GM23248 (cell line): ENCODE measurements around the gene PLK5. TPM values are rescaled to one million over a fixed set of nuclear protein-coding genes. Genes with fewer than 3 reads are reported as not detected.

Experiments
- DNase-seq: peaks from one replicate; pipeline ENCODE4 v3.0.0-alpha.2; 2015
- H2AFZ ChIP-seq: fragments of 200-600 bp; sonication (generic); 2 replicates; pipeline ENCODE4 v1.6.1; 2016; ENCODE audit warnings: antibody characterized with exemption
- H3F3A ChIP-seq: fragments of 200-600 bp; sonication (generic); 2 replicates; pipeline ENCODE4 v1.6.1; 2016; ENCODE audit warnings: mild to moderate bottlenecking, antibody characterized with exemption, mixed run types; ENCODE audit not compliant: insufficient read depth
- H3K27ac ChIP-seq: fragments of 200-600 bp; sonication (generic); 2 replicates; pipeline ENCODE4 v1.5.1; 2016; ENCODE audit warnings: mild to moderate bottlenecking
- H3K27me3 ChIP-seq: fragments of 200-600 bp; sonication (generic); replicated peaks from 2 replicates; pipeline ENCODE4 v1.6.1; 2016; ENCODE audit warnings: mild to moderate bottlenecking; ENCODE audit not compliant: insufficient read depth
- H3K36me3 ChIP-seq: fragments of 200-600 bp; sonication (generic); 2 replicates; pipeline ENCODE4 v1.6.1; 2016; ENCODE audit warnings: low read depth, mild to moderate bottlenecking
- H3K4me1 ChIP-seq: fragments of 200-600 bp; sonication (generic); 2 replicates; pipeline ENCODE4 v1.6.1; 2016; ENCODE audit warnings: mild to moderate bottlenecking; ENCODE audit not compliant: insufficient read depth
- H3K4me2 ChIP-seq: fragments of 200-600 bp; sonication (generic); one replicate; pipeline ENCODE4 v1.6.1; 2016; ENCODE audit warnings: mild to moderate bottlenecking; ENCODE audit not compliant: unreplicated experiment
- H3K4me3 ChIP-seq: fragments of 200-600 bp; sonication (generic); 2 replicates; pipeline ENCODE4 v1.5.1; 2016; ENCODE audit warnings: mild to moderate bottlenecking
- H3K79me2 ChIP-seq: fragments of 200-600 bp; sonication (generic); 2 replicates; pipeline ENCODE4 v1.6.1; 2016; ENCODE audit warnings: mild to moderate bottlenecking; ENCODE audit not compliant: insufficient read depth
- H3K9ac ChIP-seq: fragments of 200-600 bp; sonication (generic); 2 replicates; pipeline ENCODE4 v1.6.1; 2016; ENCODE audit warnings: mild to moderate bottlenecking
- H3K9me2 ChIP-seq: fragments of 200-600 bp; sonication (generic); 2 replicates; pipeline ENCODE4 v1.6.1; 2016; ENCODE audit warnings: mixed run types, mild to moderate bottlenecking, moderate library complexity; ENCODE audit not compliant: insufficient read depth
- H3K9me3 ChIP-seq: fragments of 200-600 bp; sonication (generic); one replicate; pipeline ENCODE4 v1.6.1; 2017; ENCODE audit warnings: low read depth
- H4K20me1 ChIP-seq: fragments of 200-600 bp; sonication (generic); 2 replicates; pipeline ENCODE4 v1.6.0; 2016; ENCODE audit not compliant: insufficient read depth
- EZH2 ChIP-seq: fragments of 200-600 bp; sonication (generic); IDR thresholded peaks from 2 replicates; pipeline ENCODE4 v1.6.1; 2018; ENCODE audit warnings: antibody characterized with exemption, mild to moderate bottlenecking; ENCODE audit not compliant: insufficient read depth, poor library complexity, severe bottlenecking
- EZH2phosphoT487 ChIP-seq: fragments of 200-600 bp; sonication (generic); IDR thresholded peaks from 2 replicates; pipeline ENCODE4 v1.6.1; 2018; ENCODE audit warnings: antibody characterized with exemption, moderate library complexity, mild to moderate bottlenecking, low read depth; ENCODE audit not compliant: insufficient read depth
- WGBS, 2 experiments: methylation state at CpG; one replicate each; pipeline ENCODE4 v1.1.6; 2015 to 2017; ENCODE audit warnings: low lambda C conversion rate in 2 of 2, low coverage in 1 of 2; ENCODE audit errors: missing lambda C conversion rate in 2 of 2; 5-methylcytosine and 5-hydroxymethylcytosine counted together
- in situ Hi-C: fragments of 300-500 bp; cut with MboI; formaldehyde crosslinking; loops from 2 replicates; pipeline ENCODE4 v1.15.0; 2020
- polyA plus RNA-seq: library from polyadenylated mRNA; unstranded; fragments of >200 nt; fragmentation: Nextera tagmentation; extraction: Ambion mirVana; gene quantifications from 2 replicates; pipeline ENCODE4 v1.2.1, GENCODE V29; 2016
- small RNA-seq: library from RNA; depleted of rRNA; stranded (forward); fragments of <200 nt; gene quantifications from one replicate; pipeline ENCODE3, GENCODE V24; 2014; ENCODE audit warnings: low read depth, low replicate concordance
- total RNA-seq: library from RNA; depleted of rRNA; stranded (reverse); fragments of >200 nt; shearing (Covaris generic); gene quantifications from 2 replicates; pipeline ENCODE4 v1.2.3, GENCODE V29; 2014; rRNA removed

PLK5 gene
- total and polyA plus RNA-seq, 2 experiments from 2014 or later = not detected

DNA sequence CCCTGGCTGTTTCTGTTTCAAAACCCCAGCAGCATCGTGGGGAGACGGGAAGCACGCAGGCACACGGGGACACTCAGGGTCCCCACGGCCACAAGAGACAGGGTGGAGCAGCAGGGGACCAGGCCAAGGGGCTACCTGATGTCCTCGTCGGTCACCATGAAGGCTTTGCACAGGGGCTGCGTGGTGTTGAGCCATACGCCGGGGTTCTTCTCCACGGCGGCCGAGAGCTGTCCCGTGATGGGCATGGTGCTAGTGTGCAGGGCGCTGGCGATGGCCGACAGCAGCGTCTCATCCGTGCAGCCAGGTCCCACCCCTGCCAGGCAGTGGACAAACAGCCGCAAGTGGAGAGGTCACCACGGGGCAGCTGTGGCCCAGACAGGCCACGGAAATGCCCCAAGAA lies 57.1 kb downstream of the PLK5 start:
- Histone ChIP-seq H2AFZ (no peak overlapping the region), H3K9me3 (no peaks in the 10 kb centered on the region), H3K9me2 (no peaks in the 10 kb centered on the region), H3K79me2 (peaks cover 31% of the 10 kb centered on the region), H3K4me1 (no peaks in the 10 kb centered on the region), H3K36me3 (peaks cover 5% of the 10 kb centered on the region), H3K4me3 (no peak overlapping the region), H4K20me1 (no peaks in the 10 kb centered on the region), H3K9ac (no peak overlapping the region), H3K27me3 (no peaks in the 10 kb centered on the region), H3F3A (no peaks in the 10 kb centered on the region), H3K27ac (no peak overlapping the region), H3K4me2 (no peak overlapping the region)
- 92 to 94% methylated on average over 22 of the region's 22 CpGs for WGBS, 2 experiments
- in situ Hi-C loops = no loop called here
- no peak for DNase-seq
- TF ChIP-seq EZH2 (no peak), EZH2phosphoT487 (no peak)

DNA sequence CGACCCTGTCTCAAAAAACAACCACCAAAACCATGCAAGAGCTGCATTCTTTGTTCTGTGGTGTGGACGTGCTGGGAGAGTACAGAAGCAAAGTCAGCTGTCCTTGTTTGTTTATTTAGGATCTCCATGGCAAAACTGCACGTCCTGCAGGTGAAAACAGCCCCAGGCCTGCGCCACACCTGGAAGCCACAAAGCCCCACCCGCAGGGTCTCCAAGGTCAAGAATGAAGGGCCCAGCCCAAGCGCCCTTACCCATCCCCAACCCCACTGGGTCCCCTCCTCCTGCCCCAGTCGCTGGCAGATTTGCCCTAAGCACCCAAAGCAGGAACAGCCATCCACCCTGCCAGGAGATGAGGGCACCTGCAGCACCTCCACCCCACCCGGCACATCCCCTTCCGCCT lies 58.3 kb downstream of the PLK5 start:
- TF ChIP-seq EZH2 (no peak), EZH2phosphoT487 (no peak)
- in situ Hi-C loops = no loop called here

DNA sequence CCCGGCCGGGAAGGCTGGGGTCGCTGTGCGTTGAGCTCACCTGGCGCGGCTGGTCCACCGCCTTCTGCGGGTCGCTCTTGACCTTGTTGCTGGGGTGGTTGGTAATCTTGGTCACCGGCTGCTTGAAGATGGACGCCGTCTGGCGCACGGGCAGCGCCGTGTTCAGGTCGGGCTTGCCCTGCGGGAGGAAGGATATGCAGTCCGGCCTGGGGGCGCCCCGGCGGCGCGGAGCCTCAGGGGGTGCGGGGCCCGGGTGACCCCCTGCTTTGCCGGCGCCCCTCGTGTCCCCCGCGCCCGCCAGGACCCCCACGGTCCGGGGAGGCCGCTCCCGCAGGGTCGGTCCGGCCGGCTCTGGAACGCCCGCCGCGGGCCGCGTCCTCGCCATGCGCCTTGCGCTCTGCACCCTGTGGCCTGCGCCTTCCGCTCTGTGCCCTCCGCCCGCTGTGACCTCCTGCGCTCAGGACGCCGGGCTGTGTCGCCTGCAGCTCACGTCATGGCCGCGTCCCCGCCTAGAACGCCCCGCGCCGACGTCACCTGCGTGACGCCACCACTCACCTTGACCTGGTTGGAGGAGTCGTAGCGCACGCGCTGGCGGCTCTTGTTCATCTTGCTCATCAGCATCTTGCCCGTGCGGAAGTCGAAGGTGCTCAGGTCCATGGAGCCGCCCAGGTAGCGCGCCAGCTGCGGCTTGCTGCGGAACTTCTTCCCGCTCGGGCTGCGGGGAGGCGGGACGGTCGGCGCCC lies 60.8 kb downstream of the PLK5 start:
- Histone ChIP-seq H3F3A (no peaks in the 10 kb centered on the region), H3K4me1 (peaks cover 4% of the 10 kb centered on the region; the same call in 1 of the 2 replicates), H3K79me2 (peaks cover 68% of the 10 kb centered on the region), H3K9me2 (no peaks in the 10 kb centered on the region), H3K9ac (no peak overlapping the region), H3K27ac (no peak overlapping the region), H3K4me3 (no peak overlapping the region), H3K27me3 (no peaks in the 10 kb centered on the region), H4K20me1 (no peaks in the 10 kb centered on the region), H3K4me2 (no peak overlapping the region), H2AFZ (no peak overlapping the region), H3K9me3 (no peaks in the 10 kb centered on the region), H3K36me3 (peaks cover 5% of the 10 kb centered on the region)
- DNase-seq = no peak
- in situ Hi-C loops = no loop called here
- 91 to 95% methylated on average over 52 to 87 of the region's 87 CpGs for WGBS, 2 experiments
- TF ChIP-seq EZH2 (no peak), EZH2phosphoT487 (no peak)

More for the DNA sequence above, 58.3 kb downstream of the PLK5 start:
- no peaks in the 10 kb centered on the region for H4K20me1 ChIP-seq
- H3K79me2 ChIP-seq = peaks cover 43% of the 10 kb centered on the region
- WGBS, 2 experiments = 95 to 98% methylated on average over 9 of the region's 9 CpGs
- no peaks in the 10 kb centered on the region for H3F3A ChIP-seq
- no peak overlapping the region for H3K27ac ChIP-seq
- H3K27me3 ChIP-seq = no peaks in the 10 kb centered on the region
- H3K4me2 ChIP-seq = no peak overlapping the region
- H3K4me3 ChIP-seq = no peak overlapping the region
- H2AFZ ChIP-seq = no peak overlapping the region
- H3K9me2 ChIP-seq = no peaks in the 10 kb centered on the region
- H3K9ac ChIP-seq = no peak overlapping the region
- no peaks in the 10 kb centered on the region for H3K4me1 ChIP-seq
- no peaks in the 10 kb centered on the region for H3K9me3 ChIP-seq
- peaks cover 5% of the 10 kb centered on the region for H3K36me3 ChIP-seq
- DNase-seq = no peak

DNA sequence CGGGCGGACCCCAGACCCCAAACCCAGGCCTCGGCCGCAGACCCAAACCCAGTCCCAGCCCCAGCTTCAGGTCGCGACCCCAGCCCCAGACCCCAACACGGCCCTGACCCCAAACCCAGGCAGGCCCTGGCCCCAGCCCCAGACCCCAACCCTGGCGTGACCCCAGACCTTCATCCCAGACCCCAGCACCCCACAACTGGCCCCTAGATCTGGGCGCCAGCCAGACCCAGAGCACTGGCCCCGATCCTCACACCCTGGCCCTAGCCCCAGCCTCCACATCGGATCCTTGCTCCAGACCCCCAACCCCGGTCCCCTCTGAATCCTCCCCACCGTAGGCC lies 61.3 kb downstream of the PLK5 start:
- peaks cover 74% of the 10 kb centered on the region for H3K79me2 ChIP-seq

More for the DNA sequence above, 61.3 kb downstream of the PLK5 start:
- DNase-seq = no peak
- no peak for TF ChIP-seq EZH2
- TF ChIP-seq EZH2phosphoT487 = no peak
- peaks cover 9% of the 10 kb centered on the region; the same call in 1 of the 2 replicates for H3K4me1 ChIP-seq
- H3K9me3 ChIP-seq = no peaks in the 10 kb centered on the region
- H3K9me2 ChIP-seq = no peaks in the 10 kb centered on the region
- H3K9ac ChIP-seq = no peak overlapping the region
- no peaks in the 10 kb centered on the region for H3F3A ChIP-seq
- no peak overlapping the region for H3K4me2 ChIP-seq
- H3K27ac ChIP-seq = no peak overlapping the region
- H3K4me3 ChIP-seq = no peak overlapping the region
- H3K36me3 ChIP-seq = peaks cover 5% of the 10 kb centered on the region
- in situ Hi-C loops = no loop called here
- no peaks in the 10 kb centered on the region for H3K27me3 ChIP-seq
- H2AFZ ChIP-seq = no peak overlapping the region
- H4K20me1 ChIP-seq = no peaks in the 10 kb centered on the region
- WGBS, 2 experiments = 79 to 91% methylated on average over 2 to 13 of the region's 13 CpGs

Small RNA genes lying within 50 kb of the gene (small RNA-seq; reads per million reads assigned to genes)
- not detected for gene AC005943.2
- gene RN7SL477P = not detected

Other genes with a start within 250 kb of the PLK5 start
- 61.5 and 84.5 TPM in 2 replicates for gene FAM174C, start 248.5 kb upstream of the PLK5 start, total RNA-seq
- gene FAM174C, start 248.5 kb upstream of the PLK5 start, polyA plus RNA-seq = 67.8 and 81.6 TPM in 2 replicates
- not detected in 2 replicates for gene EFNA2, start 238.2 kb upstream of the PLK5 start, total RNA-seq
- gene EFNA2, start 238.2 kb upstream of the PLK5 start, polyA plus RNA-seq = not detected in 2 replicates
- 64.1 and 67.1 TPM in 2 replicates for gene NDUFS7, start 140.2 kb upstream of the PLK5 start, total RNA-seq
- 173 and 177 TPM in 2 replicates for gene NDUFS7, start 140.2 kb upstream of the PLK5 start, polyA plus RNA-seq
- gene GAMT, start 122.5 kb upstream of the PLK5 start, total RNA-seq = 39.8 and 43.7 TPM in 2 replicates
- 40.1 and 43.1 TPM in 2 replicates for gene GAMT, start 122.5 kb upstream of the PLK5 start, polyA plus RNA-seq
- 56.6 and 59.4 TPM in 2 replicates for gene DAZAP1, start 116.5 kb upstream of the PLK5 start, total RNA-seq
- gene DAZAP1, start 116.5 kb upstream of the PLK5 start, polyA plus RNA-seq = 11.0 and 12.8 TPM in 2 replicates
- 1,256 and 1,289 TPM in 2 replicates for gene RPS15, start 85.7 kb upstream of the PLK5 start, total RNA-seq
- 921 and 947 TPM in 2 replicates for gene RPS15, start 85.7 kb upstream of the PLK5 start, polyA plus RNA-seq
- 0.11 TPM in 1 of 2 replicates, not detected in the other for gene APC2, start 74.0 kb upstream of the PLK5 start, total RNA-seq
- 0.10 and 0.11 TPM in 2 replicates for gene APC2, start 74.0 kb upstream of the PLK5 start, polyA plus RNA-seq
- 35.9 and 40.2 TPM in 2 replicates for gene C19orf25, start 44.9 kb upstream of the PLK5 start, total RNA-seq
- gene C19orf25, start 44.9 kb upstream of the PLK5 start, polyA plus RNA-seq = 33.2 and 34.7 TPM in 2 replicates
- 0.13 and 0.76 TPM in 2 replicates for gene PCSK4, start 33.7 kb upstream of the PLK5 start, total RNA-seq
- gene PCSK4, start 33.7 kb upstream of the PLK5 start, polyA plus RNA-seq = 0.28 and 0.43 TPM in 2 replicates
- gene REEP6, start 32.9 kb upstream of the PLK5 start, total RNA-seq = 2.9 and 3.0 TPM in 2 replicates
- gene REEP6, start 32.9 kb upstream of the PLK5 start, polyA plus RNA-seq = 4.0 and 4.3 TPM in 2 replicates
- gene ADAMTSL5, start 11.1 kb upstream of the PLK5 start, total RNA-seq = 21.1 and 31.7 TPM in 2 replicates
- 19.3 and 23.3 TPM in 2 replicates for gene ADAMTSL5, start 11.1 kb upstream of the PLK5 start, polyA plus RNA-seq
- gene MEX3D, start 44.2 kb downstream of the PLK5 start, total RNA-seq = 50.3 and 50.6 TPM in 2 replicates
- gene MEX3D, start 44.2 kb downstream of the PLK5 start, polyA plus RNA-seq = 2.6 and 3.0 TPM in 2 replicates
- 134 and 153 TPM in 2 replicates for gene MBD3, start 68.8 kb downstream of the PLK5 start, total RNA-seq
- gene MBD3, start 68.8 kb downstream of the PLK5 start, polyA plus RNA-seq = 24.5 and 26.4 TPM in 2 replicates
- 49.3 and 53.0 TPM in 2 replicates for gene UQCR11, start 81.4 kb downstream of the PLK5 start, total RNA-seq
- 669 and 684 TPM in 2 replicates for gene UQCR11, start 81.4 kb downstream of the PLK5 start, polyA plus RNA-seq
- 58.9 and 60.6 TPM in 2 replicates for gene TCF3, start 128.5 kb downstream of the PLK5 start, total RNA-seq
- 16.2 and 18.3 TPM in 2 replicates for gene TCF3, start 128.5 kb downstream of the PLK5 start, polyA plus RNA-seq
- not detected in 2 replicates for gene ONECUT3, start 229.4 kb downstream of the PLK5 start, total RNA-seq
- gene ONECUT3, start 229.4 kb downstream of the PLK5 start, polyA plus RNA-seq = not detected in 2 replicates